HG02763 (cell line): ENCODE data around the gene CNTNAP2.
"Not testable (repeated sequence)": the region's sequence is repeated elsewhere in the genome, so short reads cannot be mapped to it uniquely, and the experiment has no call there.

Experiments used
- ATAC-seq: cut with Tn5 transposase; IDR thresholded peaks from one replicate; pipeline ENCODE4 v1.9.1; 2021; ENCODE audit warnings: mild to moderate bottlenecking, moderate library complexity; ENCODE audit not compliant: unreplicated experiment

The CNTNAP2 gene

GRCh38 chr7:148042935-148043631 lies 1926.5 kb downstream of the CNTNAP2 start:
- no peak for ATAC-seq

DNA sequence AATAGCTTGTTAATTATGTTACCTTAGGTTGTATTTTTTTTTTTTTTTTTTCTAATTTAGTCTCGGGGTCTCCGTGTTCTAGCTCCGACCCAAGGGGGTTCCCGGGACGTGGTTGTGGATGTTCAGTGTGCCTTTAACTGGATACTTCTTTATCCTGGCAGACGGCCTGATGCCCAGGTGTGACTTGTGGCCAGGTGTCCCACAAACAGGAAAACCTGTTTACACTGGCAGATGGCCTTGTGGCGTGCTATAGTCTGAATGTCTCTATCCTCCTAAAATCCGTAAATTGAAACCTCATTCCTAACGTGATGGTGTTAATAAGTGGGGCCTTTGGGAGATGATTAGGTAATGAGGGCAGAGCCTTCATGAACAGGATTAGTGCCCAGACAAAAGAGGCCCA lies 1927.6 kb downstream of the CNTNAP2 start:
- no peak for ATAC-seq

DNA sequence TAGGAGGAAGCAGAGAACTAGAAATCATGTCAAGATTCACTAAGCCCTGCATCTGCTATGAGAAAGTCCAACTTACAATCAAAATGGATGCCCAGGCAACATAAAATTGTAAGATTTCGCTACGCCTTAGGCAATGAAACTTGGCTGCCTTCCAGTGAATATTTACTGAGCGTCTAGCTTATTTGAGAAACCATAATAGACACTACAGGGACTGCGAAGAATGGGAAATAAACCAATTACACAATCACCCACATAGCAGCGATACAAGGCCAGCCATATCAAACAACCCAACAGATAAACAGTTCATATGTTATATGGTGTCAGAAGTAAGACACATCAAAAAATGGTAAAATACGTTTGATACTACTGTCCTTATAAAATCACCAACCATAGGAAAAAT lies 1928.9 kb downstream of the CNTNAP2 start:
- no peak for ATAC-seq

DNA sequence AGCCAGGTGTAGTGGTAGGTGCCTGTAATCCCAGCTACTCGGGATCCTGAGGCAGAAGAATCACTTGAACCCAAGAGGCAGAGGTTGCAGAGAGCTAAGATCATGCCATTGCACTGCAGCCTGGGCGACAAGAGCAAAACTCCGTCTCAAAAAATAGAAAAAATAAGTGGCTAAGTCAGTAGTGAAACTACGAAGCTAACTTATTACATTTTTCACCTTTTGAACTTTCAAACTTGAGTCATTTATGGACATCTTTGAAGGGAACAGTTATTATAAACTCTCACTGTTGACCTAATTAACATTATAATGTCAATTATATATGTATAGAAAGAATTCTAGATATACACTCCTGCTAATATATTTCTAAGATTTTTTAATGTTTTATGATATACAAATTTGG lies 1932.5 kb downstream of the CNTNAP2 start:
- no peak for ATAC-seq

DNA sequence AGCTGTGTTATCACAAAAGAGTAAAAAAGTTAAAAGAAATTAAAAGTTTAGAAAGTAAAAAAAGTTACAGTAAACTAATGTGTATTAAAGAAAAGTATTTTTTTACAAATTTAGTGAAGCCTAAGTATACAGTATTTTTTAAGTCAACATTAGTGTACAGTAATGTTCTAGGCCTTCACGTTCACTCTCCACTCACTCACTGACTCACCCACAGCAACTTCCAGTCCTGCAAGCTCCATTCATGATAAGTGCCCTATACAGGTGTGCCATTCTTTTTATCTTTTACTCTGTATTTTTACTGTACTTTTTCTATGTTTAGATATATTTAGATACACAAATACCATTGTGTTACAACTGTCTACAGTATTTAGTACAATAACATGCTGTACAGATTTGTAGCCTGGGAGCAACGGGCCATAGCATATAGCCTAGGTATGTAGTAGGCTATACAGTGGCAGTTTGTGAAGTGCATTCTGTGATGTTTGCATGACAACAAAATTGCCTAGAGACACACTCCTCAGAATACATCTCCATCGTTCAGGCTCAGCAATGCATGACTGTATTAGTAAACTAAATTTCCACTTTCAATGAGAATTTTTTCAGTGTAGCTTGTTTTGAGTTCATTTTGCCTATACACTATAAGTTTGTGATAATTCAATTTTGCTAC lies 1934.0 kb downstream of the CNTNAP2 start:
- ATAC-seq, result no peak

DNA sequence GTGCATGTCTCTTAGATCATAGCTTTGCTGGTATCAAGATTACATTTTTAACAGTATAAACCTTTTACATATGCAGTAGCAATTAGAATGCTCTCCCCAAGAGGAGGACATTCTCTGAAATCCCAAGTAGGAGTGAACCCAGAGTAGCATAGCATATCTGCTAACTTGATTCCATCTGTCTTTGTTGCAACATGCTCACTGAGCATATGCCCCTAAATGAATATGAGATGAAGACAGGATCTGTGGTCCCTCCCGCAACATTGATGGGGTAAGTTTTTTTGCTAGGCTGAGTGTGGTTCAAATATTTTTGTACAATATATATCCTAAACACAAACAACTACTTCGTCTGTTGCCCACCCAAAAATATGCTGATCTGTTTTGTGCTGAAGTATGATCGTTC lies 1939.8 kb downstream of the CNTNAP2 start:
- ATAC-seq, result no peak

GRCh38 chr7:148058092-148058491 lies 1941.5 kb downstream of the CNTNAP2 start:
- ATAC-seq, result no peak

- no peak for ATAC-seq
These were observed 1942.2 kb downstream of the CNTNAP2 start for GRCh38 chr7:148058753-148059152.

GRCh38 chr7:148060724-148061123 lies 1944.1 kb downstream of the CNTNAP2 start:
- ATAC-seq, result no peak

DNA sequence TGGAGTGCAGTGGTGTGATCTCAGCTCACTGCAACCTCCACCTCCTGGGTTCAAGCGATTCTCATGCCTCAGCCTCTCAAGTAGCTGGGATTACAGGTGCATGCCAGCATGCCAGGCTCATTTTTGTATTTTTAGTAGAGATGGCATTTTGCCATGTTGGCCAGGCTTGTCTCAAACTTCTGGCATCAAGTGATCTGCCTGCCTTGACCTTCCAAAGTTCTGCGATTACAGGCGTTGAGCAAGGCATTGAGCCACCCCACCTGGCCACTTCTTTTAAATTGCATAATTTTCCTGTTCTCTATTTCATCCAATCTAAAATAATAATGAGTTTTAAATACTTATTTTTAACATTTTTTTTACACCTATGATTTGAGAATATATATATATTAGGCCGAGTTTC lies 1961.5 kb downstream of the CNTNAP2 start:
- ATAC-seq, result not testable (repeated sequence)

GRCh38 chr7:148079206-148080080 lies 1962.8 kb downstream of the CNTNAP2 start:
- no peak for ATAC-seq

DNA sequence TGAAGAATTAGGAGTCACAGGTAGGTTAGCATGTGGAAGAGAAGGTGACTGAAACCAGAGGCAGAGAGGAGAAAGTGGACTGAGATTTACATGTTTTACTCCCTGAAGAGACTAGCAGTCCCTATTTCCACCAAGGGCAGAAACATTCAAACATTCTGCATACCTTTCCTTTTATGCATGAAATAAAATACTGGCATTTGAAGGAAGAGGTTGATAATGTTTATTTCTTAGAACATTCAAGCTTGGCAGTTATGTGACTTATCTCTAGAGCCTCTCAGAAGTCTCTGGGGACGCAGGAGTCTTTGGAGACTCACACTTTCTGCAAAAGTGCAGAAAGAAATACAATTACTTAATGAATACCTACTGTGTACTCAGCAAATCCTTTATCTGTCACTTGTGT lies 1966.8 kb downstream of the CNTNAP2 start:
- no peak for ATAC-seq

- no peak for ATAC-seq
These were observed 1967.5 kb downstream of the CNTNAP2 start for GRCh38 chr7:148084138-148084537.

- no peak for ATAC-seq
These were observed 1975.3 kb downstream of the CNTNAP2 start for GRCh38 chr7:148091882-148092281.

DNA sequence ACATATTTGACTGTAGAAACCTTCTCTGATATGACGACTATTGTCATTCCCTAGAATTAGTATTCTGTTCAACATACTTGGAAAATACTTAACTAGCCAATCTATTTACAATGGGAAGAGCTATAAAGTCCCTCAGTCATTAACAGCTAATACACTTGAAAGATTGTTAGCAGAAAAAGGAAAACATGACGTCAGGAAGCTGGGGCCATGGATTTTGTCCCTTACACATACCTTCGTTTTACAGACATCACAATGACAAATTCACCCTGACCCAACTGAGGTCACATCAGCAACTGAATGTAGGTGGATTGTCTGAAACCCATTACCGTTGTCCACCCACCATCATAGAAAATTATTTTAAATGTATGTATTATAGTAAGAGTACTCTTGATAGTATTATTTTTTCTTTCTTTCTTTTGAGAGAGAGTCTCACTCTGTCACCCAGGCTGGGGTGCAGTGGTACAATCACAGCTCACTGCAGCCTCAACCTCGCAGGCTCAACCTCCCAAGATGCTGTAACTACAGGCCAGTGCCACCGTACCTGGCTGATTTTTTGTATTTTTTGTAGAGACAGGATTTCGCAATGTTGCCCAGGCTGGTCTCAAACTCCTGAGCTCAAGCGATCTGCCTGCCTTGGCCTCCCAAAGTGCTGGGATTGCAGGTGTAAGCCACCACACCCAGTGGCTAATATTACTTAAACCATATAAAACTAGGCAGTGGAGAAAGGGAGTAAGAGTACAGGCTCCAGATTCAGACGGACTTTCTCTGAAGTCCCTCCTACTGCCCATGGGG lies 1977.0 kb downstream of the CNTNAP2 start:
- ATAC-seq, result no peak

DNA sequence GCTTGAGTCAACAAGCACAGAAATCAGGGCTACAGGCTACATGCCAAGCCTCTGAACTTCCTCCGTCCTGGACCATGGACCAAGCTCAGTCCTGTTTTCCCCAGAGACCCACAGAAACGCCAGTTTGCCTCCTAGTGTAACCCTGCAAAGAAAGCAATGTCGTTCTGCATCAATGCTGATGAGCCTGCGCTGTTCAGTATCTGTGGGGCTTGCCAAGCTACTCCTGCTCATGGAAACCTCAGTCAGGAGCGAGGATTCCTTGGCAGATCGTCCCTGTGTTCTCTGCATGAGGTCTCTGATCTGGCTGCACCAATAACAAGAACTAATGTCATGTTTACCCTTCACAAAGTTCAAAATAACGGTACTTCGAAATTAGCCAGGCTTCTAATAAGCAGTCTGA lies 1978.5 kb downstream of the CNTNAP2 start:
- no peak for ATAC-seq

- ATAC-seq, result no peak
These were observed 1987.6 kb downstream of the CNTNAP2 start for GRCh38 chr7:148104136-148104716.

DNA sequence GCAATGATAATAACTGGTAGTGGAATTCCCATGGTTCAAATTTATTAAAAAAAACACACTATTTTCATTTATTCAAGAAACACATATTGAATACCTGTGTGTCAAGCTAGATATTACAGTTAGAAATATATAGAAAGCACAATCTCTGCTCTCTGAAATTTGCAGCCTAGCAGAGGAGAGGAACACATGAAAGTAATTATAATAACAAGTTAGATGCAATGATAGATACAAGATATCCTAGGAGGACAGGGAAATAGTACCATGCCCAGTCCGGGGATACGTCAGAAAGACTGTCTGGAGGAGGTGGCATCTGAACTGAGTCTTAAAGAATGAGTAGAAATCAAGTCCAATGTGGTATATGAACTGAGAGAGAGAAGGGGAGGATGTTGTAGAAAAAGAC lies 1988.3 kb downstream of the CNTNAP2 start:
- no peak for ATAC-seq

DNA sequence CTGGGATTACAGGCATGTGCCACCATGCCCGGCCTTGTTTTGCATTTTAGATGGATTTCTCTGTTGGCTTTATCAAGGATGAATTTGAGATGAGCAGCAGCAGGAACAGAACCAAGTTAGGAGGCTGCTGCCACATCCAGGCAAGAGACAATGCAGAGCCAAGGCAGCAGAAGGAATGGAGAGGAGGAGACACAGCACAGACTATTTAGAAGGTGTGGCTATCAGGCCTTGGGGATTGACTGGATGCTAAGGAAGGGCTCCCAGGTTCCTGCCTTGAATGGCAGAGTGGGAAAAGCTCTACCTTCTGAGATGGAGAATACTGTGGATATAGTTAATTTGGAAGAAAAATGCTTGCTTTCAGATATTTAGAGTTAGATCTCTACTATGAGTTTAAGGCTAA lies 1989.3 kb downstream of the CNTNAP2 start:
- no peak for ATAC-seq

- no peak for ATAC-seq
These were observed 1991.0 kb downstream of the CNTNAP2 start for GRCh38 chr7:148107443-148108127.
